Mesodermal cell (in vitro differentiated cells): ENCODE results near the gene ACSL5.
"Not testable (repeated sequence)": the region's sequence is repeated elsewhere in the genome, so short reads cannot be mapped to it uniquely, and the experiment has no call there.

Source experiments
- H3K27ac ChIP-seq: 2 replicates; pipeline ENCODE4 v1.7.0; 2013; ENCODE audit warnings: mild to moderate bottlenecking, low read depth, low read length, moderate library complexity; ENCODE audit not compliant: severe bottlenecking
- H3K36me3 ChIP-seq: 2 replicates; pipeline ENCODE4 v1.7.1; 2013; ENCODE audit warnings: mild to moderate bottlenecking, low read length, moderate library complexity; ENCODE audit not compliant: control insufficient read depth, insufficient read depth
- H3K4me1 ChIP-seq: one replicate; pipeline ENCODE4 v1.7.1; 2013; ENCODE audit warnings: mild to moderate bottlenecking, low read length; ENCODE audit not compliant: insufficient read depth, control insufficient read depth, poor library complexity, severe bottlenecking
- H3K4me3 ChIP-seq: 2 replicates; pipeline ENCODE4 v1.7.0; 2013; ENCODE audit warnings: low read length, control low read depth, mild to moderate bottlenecking; ENCODE audit not compliant: insufficient read depth, poor library complexity, severe bottlenecking; ENCODE audit errors: extremely low read depth
- H3K9me3 ChIP-seq: 2 replicates; pipeline ENCODE4 v1.7.1; 2013; ENCODE audit warnings: mild to moderate bottlenecking, low read length, moderate library complexity; ENCODE audit not compliant: control insufficient read depth
- WGBS, 2 experiments: methylation state at CpG; one replicate each; pipeline ENCODE4 v1.1.5; 2013; ENCODE audit warnings: missing lambda C conversion rate in 2 of 2; ENCODE audit not compliant: insufficient coverage in 2 of 2; 5-methylcytosine and 5-hydroxymethylcytosine counted together

The ACSL5 gene

GRCh38 chr10:112374724-112375541, 1.0 kb downstream of the ACSL5 start:
- H3K4me1 ChIP-seq, result peaks cover 22% of the 10 kb centered on the region
- H3K36me3 ChIP-seq, result no peaks in the 10 kb centered on the region
- peak overlapping the region; percentile 96 for H3K27ac ChIP-seq
- H3K4me3 ChIP-seq, result no peak overlapping the region
- no peaks in the 10 kb centered on the region for H3K9me3 ChIP-seq
- 74 to 79% methylated on average over 7 to 8 of the region's 8 CpGs for WGBS, 2 experiments

- H3K4me3 ChIP-seq, result no peak overlapping the region
- H3K4me1 ChIP-seq, result peaks cover 31% of the 10 kb centered on the region
- H3K36me3 ChIP-seq, result no peaks in the 10 kb centered on the region
- WGBS, 2 experiments, result 79 to 84% methylated on average over 13 of the region's 16 CpGs
- H3K27ac ChIP-seq, result peak overlapping the region; percentile 96
- no peaks in the 10 kb centered on the region for H3K9me3 ChIP-seq
Measured at GRCh38 chr10:112375721-112376395, 1.9 kb downstream of the ACSL5 start.

- no peaks in the 10 kb centered on the region for H3K36me3 ChIP-seq
- WGBS, 2 experiments, result 96% methylated on average over 9 of the region's 11 CpGs; no CpG with 5 or more reads in 1 of the 2 experiments
Measured at GRCh38 chr10:112376396-112376790, 2.5 kb downstream of the ACSL5 start.

GRCh38 chr10:112377116-112377515, 3.2 kb downstream of the ACSL5 start:
- H3K4me1 ChIP-seq, result peaks cover 33% of the 10 kb centered on the region
- not testable (repeated sequence) for H3K27ac ChIP-seq, H3K4me3 ChIP-seq, H3K36me3 ChIP-seq, H3K9me3 ChIP-seq
- WGBS, 2 experiments, result 93 to 99% methylated on average over 8 to 9 of the region's 9 CpGs

More at GRCh38 chr10:112376396-112376790, 2.5 kb downstream of the ACSL5 start:
- Histone ChIP-seq H3K9me3 (no peaks in the 10 kb centered on the region), H3K27ac (peak overlapping the region; percentile 96), H3K4me3 (no peak overlapping the region), H3K4me1 (peaks cover 33% of the 10 kb centered on the region)

GRCh38 chr10:112379635-112380296, 5.8 kb downstream of the ACSL5 start:
- H3K9me3 ChIP-seq, result no peaks in the 10 kb centered on the region
- H3K27ac ChIP-seq, result peak overlapping the region; percentile 23
- 81 to 90% methylated on average over 6 to 7 of the region's 8 CpGs for WGBS, 2 experiments
- H3K4me3 ChIP-seq, result no peak overlapping the region
- H3K4me1 ChIP-seq, result peaks cover 43% of the 10 kb centered on the region
- H3K36me3 ChIP-seq, result no peaks in the 10 kb centered on the region

- WGBS, 2 experiments, result 90 to 93% methylated on average over 2 to 8 of the region's 9 CpGs
- Histone ChIP-seq H3K4me1 (peaks cover 25% of the 10 kb centered on the region), H3K4me3 (no peak overlapping the region), H3K36me3 (no peaks in the 10 kb centered on the region), H3K27ac (no peak overlapping the region), H3K9me3 (no peaks in the 10 kb centered on the region)
Measured at GRCh38 chr10:112382515-112383235, 8.8 kb downstream of the ACSL5 start.

GRCh38 chr10:112383325-112383724, 9.4 kb downstream of the ACSL5 start:
- no peak overlapping the region for H3K4me3 ChIP-seq
- H3K36me3 ChIP-seq, result no peaks in the 10 kb centered on the region
- H3K27ac ChIP-seq, result no peak overlapping the region
- H3K9me3 ChIP-seq, result no peaks in the 10 kb centered on the region
- WGBS, 2 experiments, result 78 to 79% methylated on average over 2 to 3 of the region's 3 CpGs
- peaks cover 25% of the 10 kb centered on the region for H3K4me1 ChIP-seq

- H3K4me1 ChIP-seq, result peaks cover 27% of the 10 kb centered on the region
- H3K27ac ChIP-seq, result no peak overlapping the region
- H3K4me3 ChIP-seq, result no peak overlapping the region
- 92% methylated on average over 1 of the region's 2 CpGs; no CpG with 5 or more reads in 1 of the 2 experiments for WGBS, 2 experiments
- no peaks in the 10 kb centered on the region for H3K36me3 ChIP-seq
- H3K9me3 ChIP-seq, result no peaks in the 10 kb centered on the region
Measured at GRCh38 chr10:112384141-112384540, 10.2 kb downstream of the ACSL5 start.

GRCh38 chr10:112385201-112385600, 11.3 kb downstream of the ACSL5 start:
- no peaks in the 10 kb centered on the region for H3K9me3 ChIP-seq
- H3K4me1 ChIP-seq, result peaks cover 27% of the 10 kb centered on the region
- no peak overlapping the region for H3K4me3 ChIP-seq
- no peak overlapping the region for H3K27ac ChIP-seq
- WGBS, 2 experiments, result 96 to 100% methylated on average over 1 to 4 of the region's 4 CpGs
- no peaks in the 10 kb centered on the region for H3K36me3 ChIP-seq

GRCh38 chr10:112388056-112388455, 14.1 kb downstream of the ACSL5 start:
- WGBS, 2 experiments, result 85 to 98% methylated on average over 6 to 7 of the region's 7 CpGs
- H3K27ac ChIP-seq, result not testable (repeated sequence)

More at GRCh38 chr10:112388056-112388455, 14.1 kb downstream of the ACSL5 start:
- H3K4me1 ChIP-seq, result peaks cover 13% of the 10 kb centered on the region
- not testable (repeated sequence) for H3K4me3 ChIP-seq, H3K9me3 ChIP-seq, H3K36me3 ChIP-seq
